Endothelial cell of umbilical vein (primary cell): ENCODE results near the gene DIRAS3.

Experiments
- CTCF ChIP-seq, 2 donors: IDR thresholded peaks; 1 replicate in 1 of 2; 2 replicates in 1 of 2; pipeline ENCODE4 v1.5.1; 2011; ENCODE audit warnings: low read length in 2 of 2, mild to moderate bottlenecking in 2 of 2, moderate library complexity in 2 of 2, control low read depth in 1 of 2, inconsistent platforms in 1 of 2, low read depth in 1 of 2; ENCODE audit not compliant: insufficient read depth in 1 of 2; ENCODE audit errors: extremely low read depth in 1 of 2
- EZH2 ChIP-seq: IDR thresholded peaks from 2 replicates; pipeline ENCODE4 v1.6.1; 2012; ENCODE audit warnings: borderline replicate concordance, low read depth, mild to moderate bottlenecking, moderate library complexity, low read length, inconsistent platforms; ENCODE audit not compliant: severe bottlenecking
- FOS ChIP-seq: IDR thresholded peaks from 2 replicates; pipeline ENCODE4 v1.6.1; 2011; ENCODE audit warnings: mild to moderate bottlenecking, low read length, moderate library complexity, borderline replicate concordance; ENCODE audit not compliant: insufficient read depth
- GATA2 ChIP-seq: IDR thresholded peaks from 2 replicates; pipeline ENCODE4 v1.7.0; 2011; ENCODE audit warnings: low read depth, mild to moderate bottlenecking, moderate library complexity, mixed read lengths, low read length; ENCODE audit not compliant: insufficient read length, insufficient read depth
- MYC ChIP-seq: IDR thresholded peaks from one replicate; pipeline ENCODE4 v1.6.1; 2011; ENCODE audit warnings: mild to moderate bottlenecking, low read depth, low read length
- POLR2A ChIP-seq: IDR thresholded peaks from 2 replicates; pipeline ENCODE4 v1.6.1; 2012; ENCODE audit warnings: low read depth, mild to moderate bottlenecking, control low read depth, low read length
- POLR2AphosphoS5 ChIP-seq: IDR thresholded peaks from 2 replicates; pipeline ENCODE4 v1.6.1; 2012; ENCODE audit warnings: low read depth, mild to moderate bottlenecking, control low read depth, low read length, moderate library complexity; ENCODE audit not compliant: insufficient read depth

- TF ChIP-seq CTCF (IDR thresholded peaks at IDR 0.05; ENCODE audit: extremely low read depth in 1 of 2, insufficient read depth in 1 of 2, low read depth in 1 of 2, low read length in 2 of 2) (no peak), FOS (no peak), POLR2A (no peak), POLR2AphosphoS5 (no peak), EZH2 (no peak), GATA2 (no peak), MYC (no peak)
Observed at GRCh38 chr1:68057050-68057449, 6.6 kb upstream of the DIRAS3 start.
